GM19467 (cell line): ENCODE results near the gene CCL1.
"Not testable (repeated sequence)": the region's sequence is repeated elsewhere in the genome, so short reads cannot be mapped to it uniquely, and the experiment has no call there.

Source experiments
- ATAC-seq: cut with Tn5 transposase; IDR thresholded peaks from one replicate; pipeline ENCODE4 v1.9.1; 2021; ENCODE audit warnings: mild to moderate bottlenecking, moderate library complexity; ENCODE audit not compliant: unreplicated experiment

Gene CCL1

DNA sequence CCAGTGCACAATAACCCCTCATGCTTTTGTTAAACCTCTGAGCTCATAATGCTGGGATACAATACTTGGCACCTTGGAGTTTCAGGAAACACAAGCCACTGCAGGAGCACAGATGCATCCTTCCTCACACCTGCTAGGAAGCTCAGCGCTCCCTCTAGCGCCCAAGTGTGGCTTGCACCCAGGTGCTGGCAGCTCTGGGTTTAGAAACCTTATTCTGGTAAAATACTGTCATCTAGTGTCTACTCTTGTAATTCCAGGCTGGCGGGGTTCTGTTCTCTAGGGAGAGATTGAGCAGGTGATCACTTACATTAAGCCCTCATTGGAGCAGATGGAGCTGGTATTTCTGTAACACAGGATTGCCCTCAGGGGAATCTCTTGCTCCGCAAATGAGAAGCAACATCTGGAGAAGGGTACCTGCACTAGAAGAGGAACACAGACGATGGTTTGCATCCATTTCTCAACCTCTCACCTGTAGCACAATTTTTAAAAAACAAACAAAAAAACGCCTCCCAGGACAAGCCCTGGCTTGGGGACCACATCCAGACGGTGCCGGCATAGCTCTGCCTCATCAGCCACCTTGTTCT is 1.5 kb downstream of the CCL1 start:
- peak; percentile 77 for ATAC-seq

DNA sequence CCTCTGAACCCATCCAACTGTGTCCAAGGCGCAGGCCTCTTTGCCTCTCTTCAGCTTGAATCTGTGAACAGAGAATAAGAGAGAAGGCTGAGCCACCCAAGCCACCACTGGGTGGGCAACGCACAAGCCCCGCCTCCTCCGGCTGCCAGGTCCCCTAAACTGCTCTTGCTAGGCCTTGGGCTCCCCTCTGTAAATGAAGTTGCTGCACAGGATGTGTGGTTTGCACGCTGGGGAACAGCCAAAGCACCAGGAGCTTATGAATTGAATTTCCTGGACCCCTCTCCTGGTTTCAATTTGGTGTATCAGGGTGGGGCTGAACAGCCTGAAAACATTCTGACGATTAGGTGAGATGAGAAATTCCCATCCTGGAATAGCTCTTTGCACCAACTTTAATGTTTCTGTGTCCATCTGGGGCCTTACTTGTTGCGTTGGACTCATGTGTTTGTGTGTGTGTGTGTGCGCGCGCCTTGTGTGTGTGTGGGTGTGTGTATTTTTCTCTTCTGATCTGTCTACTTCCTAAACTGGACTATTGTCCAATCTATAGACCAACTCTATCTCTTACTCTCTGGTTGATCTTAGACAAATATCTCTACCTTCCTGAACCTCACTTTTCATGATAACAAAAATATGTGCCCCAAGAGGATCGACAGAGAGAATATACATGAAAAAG is 2.3 kb downstream of the CCL1 start:
- no peak for ATAC-seq

DNA sequence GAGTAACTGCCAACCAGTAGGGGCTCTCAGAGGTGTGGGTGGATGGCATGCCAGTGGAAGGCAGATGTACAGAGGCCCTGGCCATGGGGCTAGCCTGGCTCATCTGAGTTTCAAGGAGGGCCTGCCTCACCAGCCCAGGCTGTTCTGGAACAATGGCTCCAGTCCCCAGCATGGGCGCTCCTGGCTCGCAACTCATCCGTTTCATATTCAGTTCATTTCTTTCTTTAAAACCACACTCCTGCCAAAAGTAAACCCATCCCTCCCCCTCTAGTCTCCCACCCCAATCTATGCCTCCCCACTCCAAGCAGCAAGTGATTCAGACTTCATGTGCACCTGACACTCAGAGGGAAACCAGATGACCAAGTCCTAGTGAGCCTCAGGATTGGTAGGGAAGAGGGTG is 4.4 kb downstream of the CCL1 start:
- ATAC-seq, result no peak

DNA sequence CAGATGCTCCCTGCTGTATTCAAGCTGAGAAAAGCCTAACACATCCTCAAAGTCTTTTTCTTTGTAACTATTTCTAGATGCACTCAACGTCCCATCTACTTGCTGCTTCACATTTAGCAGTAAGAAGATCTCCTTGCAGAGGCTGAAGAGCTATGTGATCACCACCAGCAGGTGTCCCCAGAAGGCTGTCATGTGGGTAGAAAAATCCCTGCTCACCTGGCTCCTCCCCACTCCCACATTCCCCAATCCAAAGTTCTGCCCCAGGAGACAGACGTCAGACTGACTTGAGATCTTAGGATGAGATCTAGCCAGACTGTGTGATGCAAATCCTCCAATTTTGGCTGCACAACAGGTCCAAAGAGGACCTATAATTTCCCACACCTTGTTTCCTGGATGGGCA is 5.6 kb downstream of the CCL1 start:
- ATAC-seq, result no peak

DNA sequence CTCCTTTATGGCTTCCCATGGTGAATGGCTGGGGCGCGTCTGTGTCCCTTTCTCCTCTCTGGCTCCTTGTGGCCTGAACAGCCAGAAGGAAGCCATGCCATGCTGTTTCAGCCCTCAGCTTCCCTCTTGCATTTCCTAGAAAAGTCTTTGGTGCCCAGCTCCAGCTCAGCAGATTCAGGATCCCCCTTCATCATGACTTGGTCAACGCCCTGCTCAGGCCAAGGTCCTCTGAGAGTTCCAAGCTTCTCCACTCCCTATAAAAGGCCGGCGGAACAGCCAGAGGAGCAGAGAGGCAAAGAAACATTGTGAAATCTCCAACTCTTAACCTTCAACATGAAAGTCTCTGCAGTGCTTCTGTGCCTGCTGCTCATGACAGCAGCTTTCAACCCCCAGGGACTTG is 6.8 kb downstream of the CCL1 start, which contains the start of gene CCL13:
Gene CCL13 (plus strand): TSS at position 287 of the 400 bp plus-strand sequence. CDS start 47 bp downstream, at position 334.
- no peak for ATAC-seq

DNA sequence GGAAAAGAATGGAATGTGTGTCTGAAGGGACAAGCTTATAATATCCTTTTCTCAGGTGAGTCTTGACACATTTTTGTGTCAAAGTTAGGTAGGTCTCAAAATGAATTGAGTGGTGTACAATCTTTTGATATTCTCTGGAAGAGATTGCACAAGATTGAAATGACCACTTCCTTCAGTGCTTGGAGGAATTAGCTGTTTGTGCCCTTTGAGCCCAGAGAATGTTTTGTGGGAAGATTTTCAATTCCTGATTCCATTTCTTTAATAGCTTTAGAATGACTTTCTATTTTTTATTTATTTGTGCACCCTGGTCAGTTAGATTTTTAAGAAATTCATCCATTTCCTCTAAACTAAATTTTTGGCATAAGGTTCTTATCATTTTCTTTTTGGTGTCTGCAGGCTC is 8.4 kb downstream of the CCL1 start:
- no peak for ATAC-seq

DNA sequence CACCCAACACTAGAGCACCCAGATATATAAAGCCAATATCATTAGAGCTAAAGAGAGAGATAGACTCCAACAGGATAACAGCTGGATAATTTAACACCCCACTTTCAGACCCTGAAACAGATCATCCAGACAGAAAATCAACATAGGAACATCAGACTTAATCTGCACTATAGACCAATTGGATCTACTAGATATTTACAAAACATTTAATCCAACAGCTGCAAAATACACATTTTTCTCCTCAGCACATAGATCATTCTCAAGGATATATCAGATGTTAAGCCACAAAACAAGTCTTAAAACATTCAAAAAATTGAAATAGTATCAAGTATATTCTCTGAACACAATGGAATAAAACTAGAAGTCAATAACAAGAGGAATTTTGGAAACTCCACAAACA is 10.8 kb downstream of the CCL1 start:
- ATAC-seq, result no peak

DNA sequence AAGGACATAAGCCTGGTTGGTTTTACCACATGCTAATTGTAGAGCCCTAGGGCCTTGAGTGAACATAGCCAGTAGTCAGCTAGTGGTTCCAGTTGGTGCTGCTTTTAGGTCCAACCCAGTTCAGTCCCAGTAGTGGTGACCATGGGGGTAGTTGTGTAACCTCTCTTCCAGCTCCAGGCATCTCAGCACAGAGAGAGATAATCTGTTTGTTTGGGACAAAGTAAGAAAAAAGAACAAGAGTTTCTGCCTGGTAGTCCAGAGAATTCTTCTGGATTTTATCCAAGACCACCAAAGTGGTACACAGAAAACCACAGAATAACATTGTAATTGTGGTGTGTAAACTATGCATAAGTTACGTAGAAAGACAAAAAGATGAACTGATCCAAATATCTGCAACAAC is 11.9 kb downstream of the CCL1 start:
- no peak for ATAC-seq

DNA sequence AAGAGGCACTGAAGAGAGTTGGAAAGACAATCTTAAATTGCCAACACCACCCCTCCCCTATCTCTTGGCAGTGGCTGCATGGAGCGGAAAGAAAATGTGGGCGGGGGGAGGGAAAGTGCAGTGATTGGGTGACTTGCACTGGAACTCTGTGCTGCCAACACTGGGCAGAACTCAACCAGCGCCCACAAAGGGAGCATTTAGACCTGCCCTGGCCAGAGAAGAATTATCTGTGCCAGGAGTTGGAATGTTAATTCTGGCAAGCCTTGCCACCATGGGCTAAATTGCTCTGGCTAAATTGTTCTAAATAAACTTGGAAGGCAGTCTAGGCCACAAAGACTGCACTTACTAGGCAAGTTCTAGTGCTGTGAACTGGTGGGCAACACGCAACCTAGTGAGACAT is 13.3 kb downstream of the CCL1 start:
- no peak for ATAC-seq

DNA sequence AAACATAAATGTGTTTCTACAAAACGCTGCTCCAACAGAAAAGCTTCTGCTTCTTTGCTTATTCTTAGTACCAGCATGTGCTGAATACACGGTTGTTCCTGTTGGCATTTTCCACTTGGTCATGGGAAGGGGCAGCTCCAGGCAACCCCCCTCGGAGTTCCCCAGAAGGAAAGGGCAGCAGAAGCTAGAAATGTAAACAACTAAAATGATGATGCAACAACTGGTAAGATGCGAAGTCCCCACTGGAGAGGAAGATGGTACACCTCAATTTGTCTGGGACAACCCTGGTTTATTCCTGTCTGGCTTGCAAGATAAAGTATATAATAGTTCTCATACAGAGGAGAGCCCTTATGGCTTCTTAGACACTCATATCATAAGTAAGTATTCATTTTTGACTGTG is 16.0 kb downstream of the CCL1 start:
- no peak for ATAC-seq

DNA sequence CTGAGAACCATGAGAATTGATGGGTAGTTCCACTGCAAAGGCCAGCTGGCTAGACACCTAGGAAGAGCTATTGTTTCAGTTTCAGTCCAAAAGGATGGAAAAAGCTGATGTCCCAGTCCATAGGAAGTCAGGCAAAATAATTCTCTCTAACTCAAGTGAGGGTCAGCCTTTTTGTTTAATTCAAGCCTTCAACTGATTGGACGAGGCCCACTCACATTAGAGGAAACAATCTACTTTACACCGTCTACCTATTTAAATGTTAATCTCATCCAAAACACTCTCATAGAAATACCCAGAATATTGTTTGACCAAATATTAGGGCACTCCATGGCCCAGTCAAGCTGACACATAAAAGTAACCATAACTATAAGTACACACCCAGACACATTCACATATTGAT is 21.1 kb downstream of the CCL1 start:
- no peak for ATAC-seq

DNA sequence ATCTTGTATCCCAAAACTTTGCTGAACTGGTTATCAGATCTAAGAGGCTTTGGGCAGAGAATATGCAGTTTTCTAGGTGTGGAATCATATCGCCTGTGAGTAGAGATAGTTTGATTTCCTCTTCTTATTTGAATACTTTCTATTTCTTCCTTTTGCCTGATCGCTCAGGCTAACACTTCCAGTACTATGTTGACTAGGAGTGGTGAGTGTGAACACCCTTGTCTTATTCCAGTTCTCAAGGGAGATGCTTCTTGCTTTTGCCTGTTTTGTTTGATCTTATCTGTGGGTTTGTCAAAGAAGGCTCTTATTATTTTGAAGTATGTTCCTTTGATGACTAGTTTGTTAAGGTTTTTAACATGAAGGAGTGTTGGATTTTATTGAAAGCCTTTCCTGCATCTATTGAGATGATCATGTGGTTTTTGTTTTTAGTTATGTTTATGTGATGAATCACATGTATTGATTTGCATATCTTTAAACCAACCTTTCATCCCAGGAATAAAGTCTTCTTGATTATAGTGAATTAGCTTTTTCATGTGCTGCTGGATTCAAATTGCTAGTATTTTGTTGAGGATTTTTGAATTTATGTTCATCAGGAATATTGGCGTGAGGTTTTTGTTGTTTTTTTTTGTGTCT is 23.8 kb downstream of the CCL1 start:
- ATAC-seq, result no peak

DNA sequence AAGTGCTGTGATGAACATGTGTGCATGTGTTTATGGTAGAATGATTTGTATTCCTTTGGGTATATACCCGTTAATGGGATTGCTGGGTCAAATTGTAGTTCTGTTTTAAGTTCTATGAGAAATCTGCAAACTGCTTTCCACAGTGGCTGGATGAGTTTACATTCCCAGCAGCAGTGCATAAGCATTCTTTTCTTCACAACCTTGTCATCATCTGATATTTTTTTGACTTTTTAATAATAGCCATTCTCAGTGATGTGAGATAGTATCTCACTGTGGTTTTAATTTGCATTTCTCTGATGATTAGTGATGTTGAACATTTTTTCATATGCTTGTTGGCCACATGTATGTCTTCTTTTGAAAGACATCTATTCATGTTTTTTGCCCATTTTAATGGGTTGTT is 25.3 kb downstream of the CCL1 start:
- ATAC-seq, result no peak

DNA sequence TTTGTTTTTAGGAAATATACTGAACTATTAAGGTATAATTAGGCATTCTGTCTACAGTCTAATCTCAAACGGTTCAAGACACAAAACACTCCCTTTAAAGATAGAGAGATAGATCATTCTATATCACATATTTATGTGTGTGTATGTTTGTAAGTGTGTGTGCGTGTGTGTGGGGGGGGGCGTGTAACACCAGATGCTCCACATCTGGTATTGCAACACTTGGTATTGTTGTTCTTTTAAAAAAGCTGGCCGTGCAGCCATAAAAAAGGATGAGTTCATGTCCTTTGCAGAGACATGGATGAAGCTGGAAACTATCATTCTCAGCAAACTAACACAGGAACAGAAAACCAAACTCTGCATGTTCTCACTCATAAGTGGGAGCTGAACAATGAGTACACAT is 35.5 kb downstream of the CCL1 start:
- not testable (repeated sequence) for ATAC-seq

DNA sequence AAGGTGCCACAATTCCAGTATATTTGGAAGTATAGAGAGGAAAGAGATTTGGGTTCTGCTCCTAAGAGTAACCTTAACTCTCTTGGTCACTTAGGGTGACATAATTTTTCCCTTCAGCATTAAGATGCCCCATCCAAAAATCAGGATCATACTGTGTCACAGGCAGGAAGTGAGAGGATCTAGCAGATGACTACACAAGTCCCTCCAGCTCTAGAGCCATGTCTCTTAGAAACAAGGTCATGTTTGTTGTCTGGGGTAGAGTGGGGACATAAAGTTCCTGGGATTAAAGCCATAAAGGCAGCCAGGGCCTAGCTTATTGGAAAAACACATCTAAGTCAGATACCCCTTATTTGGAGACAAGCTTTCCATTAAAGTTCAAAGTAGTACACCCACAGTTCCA is 41.1 kb downstream of the CCL1 start:
- ATAC-seq, result no peak

DNA sequence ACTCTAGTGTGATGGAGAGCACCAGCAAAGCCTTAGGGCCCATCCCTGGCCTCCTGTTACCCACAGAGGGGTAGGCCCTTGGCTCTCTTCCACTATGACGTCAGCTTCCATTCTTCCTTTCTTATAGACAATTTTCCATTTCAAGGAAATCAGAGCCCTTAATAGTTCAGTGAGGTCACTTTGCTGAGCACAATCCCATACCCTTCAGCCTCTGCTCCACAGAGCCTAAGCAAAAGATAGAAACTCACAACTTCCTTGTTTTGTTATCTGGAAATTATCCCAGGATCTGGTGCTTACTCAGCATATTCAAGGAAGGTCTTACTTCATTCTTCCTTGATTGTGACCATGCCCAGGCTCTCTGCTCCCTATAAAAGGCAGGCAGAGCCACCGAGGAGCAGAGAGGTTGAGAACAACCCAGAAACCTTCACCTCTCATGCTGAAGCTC is 44.0 kb downstream of the CCL1 start, which contains the start of gene CCL8:
Gene CCL8 (plus strand): TSS at position 397 of the 445 bp plus-strand sequence. CDS start 67 bp downstream, outside the sequence.
- ATAC-seq, result no peak

DNA sequence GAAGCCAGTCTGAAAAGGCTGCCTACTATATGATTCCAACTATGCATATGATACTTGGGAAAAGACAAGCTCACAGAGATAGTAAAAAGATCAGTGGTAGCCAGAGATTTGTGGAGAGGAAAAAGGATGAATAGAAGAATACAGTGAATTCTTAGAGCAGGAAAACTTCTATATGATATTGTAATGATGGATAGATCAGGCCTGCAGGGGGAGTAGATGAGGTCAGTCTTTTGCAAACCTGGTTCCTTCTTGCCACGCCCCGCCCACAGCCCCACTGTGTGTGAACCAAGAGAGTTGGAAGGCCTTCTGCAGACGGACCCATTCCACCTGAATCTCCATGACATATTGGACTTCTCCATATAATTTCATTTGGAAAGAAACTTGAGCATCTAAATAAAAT is 44.6 kb downstream of the CCL1 start:
- ATAC-seq, result no peak

DNA sequence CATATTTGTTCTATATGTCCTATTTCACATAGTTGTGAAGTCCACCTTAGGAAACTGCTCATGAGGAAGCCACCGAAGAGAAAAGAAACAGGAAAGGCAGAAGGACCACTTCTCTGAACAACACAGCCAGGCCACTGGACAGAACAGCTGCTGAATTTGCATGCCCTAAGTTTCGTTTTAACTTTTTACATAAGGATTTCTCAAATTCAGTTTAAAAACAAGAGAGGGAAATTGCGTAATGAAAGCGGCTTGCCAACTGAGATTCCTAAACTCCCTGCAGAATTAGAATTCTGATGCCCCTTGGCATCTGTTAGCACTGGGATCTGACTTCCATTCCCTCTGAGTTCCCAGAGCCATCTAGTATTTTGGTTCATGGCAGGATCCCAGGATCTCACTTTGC is 48.8 kb downstream of the CCL1 start:
- ATAC-seq, result no peak

DNA sequence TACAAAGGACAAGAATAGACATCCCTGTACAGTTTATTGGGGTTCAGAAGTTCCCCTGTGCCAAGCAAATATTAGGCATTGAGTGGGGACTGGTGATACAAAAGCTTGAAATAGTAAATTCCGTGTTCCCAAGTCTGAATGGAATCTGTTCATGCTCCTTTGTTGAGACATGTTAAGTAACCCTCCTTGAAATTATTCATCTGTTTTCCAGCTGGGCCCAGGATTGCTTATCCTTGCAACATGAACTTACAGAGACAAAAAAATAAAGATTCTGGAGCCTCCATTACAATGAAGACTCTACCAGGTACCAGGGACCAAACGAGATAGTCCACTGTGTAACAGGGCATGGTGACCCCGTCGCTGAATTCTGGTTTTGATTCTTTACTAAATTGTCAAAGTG is 49.9 kb downstream of the CCL1 start:
- no peak for ATAC-seq

DNA sequence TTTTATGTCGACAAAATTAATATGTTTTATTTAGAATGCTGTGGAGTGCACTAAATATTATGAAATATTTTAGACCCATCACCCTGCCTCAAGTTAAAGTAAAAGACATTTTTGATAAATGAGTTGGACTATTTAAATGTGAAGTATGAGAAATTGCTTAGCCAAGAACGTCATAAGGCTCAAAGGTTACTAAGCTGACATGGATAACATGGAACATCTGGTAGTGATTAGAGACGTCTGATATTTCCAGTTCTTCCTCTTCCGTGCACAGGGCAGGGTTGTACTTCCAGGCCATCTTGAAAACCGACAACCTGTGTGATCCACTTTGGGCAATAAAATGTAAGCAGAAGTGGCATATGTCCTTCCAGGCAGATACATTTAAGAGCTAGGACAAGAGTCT is 51.0 kb downstream of the CCL1 start:
- no peak for ATAC-seq

DNA sequence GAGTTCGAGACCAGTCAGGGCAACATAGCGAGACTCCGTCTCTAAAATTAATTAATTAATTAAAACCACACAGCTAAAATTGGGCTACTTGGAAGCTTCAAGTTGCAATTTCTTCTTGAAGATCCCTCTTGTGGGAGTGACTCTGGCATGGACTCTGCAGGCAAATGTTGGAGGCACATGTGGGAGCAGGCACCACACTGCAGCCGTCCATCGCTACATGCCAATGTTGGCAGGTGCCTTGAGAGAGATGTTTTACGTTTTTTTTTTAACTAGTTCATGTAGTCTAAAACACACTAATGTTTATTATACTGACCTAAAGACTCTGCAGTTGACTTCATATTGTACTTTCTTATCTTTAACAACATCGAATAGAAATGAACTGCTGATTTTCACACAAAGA is 51.7 kb downstream of the CCL1 start:
- ATAC-seq, result no peak
